Caki2 (cell line): ENCODE results near the gene CYTIP. TPM values are rescaled to one million over a fixed set of nuclear protein-coding genes. Genes with fewer than 3 reads are reported as not detected.
"Not testable (repeated sequence)": the region's sequence is repeated elsewhere in the genome, so short reads cannot be mapped to it uniquely, and the experiment has no call there.

ENCODE experiments used
- DNase-seq: peaks from one replicate; pipeline ENCODE4 v3.0.0-alpha.2; 2015; ENCODE audit warnings: low read depth
- in situ Hi-C: cut with HindIII; loops from 2 replicates; pipeline ENCODE4 v1.10.0; 2016; ENCODE audit warnings: low sequenced_read_pairs, low pct_unique_long_range_greater_than_20kb, mixed read lengths
- total RNA-seq: library from RNA; depleted of rRNA; stranded (reverse); fragments of >200 nt; shearing (Covaris generic); gene quantifications from 2 replicates; pipeline ENCODE4 v1.2.3, GENCODE V29; 2014; ENCODE audit warnings: low replicate concordance; rRNA removed

The CYTIP gene
- total RNA-seq, 1 experiment from 2014 or later = 0.07 TPM

GRCh38 chr2:157404363-157404762 is 39.5 kb downstream of the CYTIP start:
- DNase-seq = no peak
- in situ Hi-C loops = no loop called here

- in situ Hi-C loops, DNase-seq: not testable (repeated sequence)
These were observed 40.9 kb downstream of the CYTIP start for GRCh38 chr2:157402801-157403485.

GRCh38 chr2:157395811-157396210 is 48.1 kb downstream of the CYTIP start:
- in situ Hi-C loops = no loop called here

GRCh38 chr2:157394928-157395327 is 49.0 kb downstream of the CYTIP start:
- in situ Hi-C loops = no loop called here
- DNase-seq = no peak

More at GRCh38 chr2:157395811-157396210, 48.1 kb downstream of the CYTIP start:
- DNase-seq = no peak

- in situ Hi-C loops = no loop called here
These were observed 50.5 kb downstream of the CYTIP start for GRCh38 chr2:157393348-157393747.

GRCh38 chr2:157388827-157389226 is 55.1 kb downstream of the CYTIP start:
- no peak for DNase-seq
- in situ Hi-C loops = no loop called here

More at GRCh38 chr2:157393348-157393747, 50.5 kb downstream of the CYTIP start:
- DNase-seq = no peak

- DNase-seq = no peak
- in situ Hi-C loops = no loop called here
These were observed 57.1 kb downstream of the CYTIP start for GRCh38 chr2:157386747-157387146.

GRCh38 chr2:157386247-157386646 is 57.6 kb downstream of the CYTIP start:
- in situ Hi-C loops = no loop called here
- no peak for DNase-seq

GRCh38 chr2:157377861-157378260 is 66.0 kb downstream of the CYTIP start:
- in situ Hi-C loops = no loop called here
- DNase-seq = no peak

- in situ Hi-C loops = no loop called here
- DNase-seq = no peak
These were observed 67.8 kb downstream of the CYTIP start for GRCh38 chr2:157376041-157376440.

GRCh38 chr2:157375384-157375783 is 68.5 kb downstream of the CYTIP start:
- no peak for DNase-seq
- in situ Hi-C loops = no loop called here

- in situ Hi-C loops, DNase-seq: not testable (repeated sequence)
These were observed 75.4 kb downstream of the CYTIP start for GRCh38 chr2:157368508-157368907.

GRCh38 chr2:157367704-157368103 is 76.2 kb downstream of the CYTIP start:
- DNase-seq = no peak
- in situ Hi-C loops = no loop called here

Other genes with a start within 250 kb of the CYTIP start
- 0.34 and 0.81 TPM in 2 replicates for gene GALNT5, start 186.4 kb downstream of the CYTIP start, total RNA-seq
- not detected in 2 replicates for gene ERMN, start 118.3 kb downstream of the CYTIP start, total RNA-seq
- not detected in 2 replicates for gene ACVR1C, start 184.8 kb upstream of the CYTIP start, total RNA-seq